Muscle layer of duodenum (tissue), 2 donors: ENCODE results near the gene NT5DC2.
"Not testable (repeated sequence)": the region's sequence is repeated elsewhere in the genome, so short reads cannot be mapped to it uniquely, and the experiment has no call there.

ENCODE experiments used
- H3K27ac ChIP-seq: one replicate; pipeline ENCODE4 v1.7.0; 2013; ENCODE audit warnings: mild to moderate bottlenecking, low read length
- H3K27me3 ChIP-seq: one replicate; pipeline ENCODE4 v1.7.0; 2013; ENCODE audit warnings: low read depth, mild to moderate bottlenecking, control low read depth, low read length
- H3K36me3 ChIP-seq, 2 donors: one replicate each; pipeline ENCODE4 v1.7.0; 2013; ENCODE audit warnings: low read length in 2 of 2, control low read depth in 1 of 2, mild to moderate bottlenecking in 1 of 2; ENCODE audit not compliant: insufficient read depth in 2 of 2, control insufficient read depth in 1 of 2
- H3K4me1 ChIP-seq, 2 donors: one replicate each; pipeline ENCODE4 v1.7.0; 2013; ENCODE audit warnings: low read length in 2 of 2, mild to moderate bottlenecking in 2 of 2, control low read depth in 1 of 2, moderate library complexity in 1 of 2; ENCODE audit not compliant: insufficient read depth in 2 of 2, control insufficient read depth in 1 of 2
- H3K4me3 ChIP-seq, 2 donors: one replicate each; pipeline ENCODE4 v1.7.0; 2013; ENCODE audit warnings: low read length in 2 of 2, low read depth in 1 of 2, mild to moderate bottlenecking in 1 of 2
- H3K9me3 ChIP-seq, 2 donors: one replicate each; pipeline ENCODE4 v1.7.0; 2013; ENCODE audit warnings: low read length in 2 of 2, control low read depth in 1 of 2, mild to moderate bottlenecking in 1 of 2; ENCODE audit not compliant: control insufficient read depth in 1 of 2
- donor health status: healthy.

NT5DC2 gene

DNA sequence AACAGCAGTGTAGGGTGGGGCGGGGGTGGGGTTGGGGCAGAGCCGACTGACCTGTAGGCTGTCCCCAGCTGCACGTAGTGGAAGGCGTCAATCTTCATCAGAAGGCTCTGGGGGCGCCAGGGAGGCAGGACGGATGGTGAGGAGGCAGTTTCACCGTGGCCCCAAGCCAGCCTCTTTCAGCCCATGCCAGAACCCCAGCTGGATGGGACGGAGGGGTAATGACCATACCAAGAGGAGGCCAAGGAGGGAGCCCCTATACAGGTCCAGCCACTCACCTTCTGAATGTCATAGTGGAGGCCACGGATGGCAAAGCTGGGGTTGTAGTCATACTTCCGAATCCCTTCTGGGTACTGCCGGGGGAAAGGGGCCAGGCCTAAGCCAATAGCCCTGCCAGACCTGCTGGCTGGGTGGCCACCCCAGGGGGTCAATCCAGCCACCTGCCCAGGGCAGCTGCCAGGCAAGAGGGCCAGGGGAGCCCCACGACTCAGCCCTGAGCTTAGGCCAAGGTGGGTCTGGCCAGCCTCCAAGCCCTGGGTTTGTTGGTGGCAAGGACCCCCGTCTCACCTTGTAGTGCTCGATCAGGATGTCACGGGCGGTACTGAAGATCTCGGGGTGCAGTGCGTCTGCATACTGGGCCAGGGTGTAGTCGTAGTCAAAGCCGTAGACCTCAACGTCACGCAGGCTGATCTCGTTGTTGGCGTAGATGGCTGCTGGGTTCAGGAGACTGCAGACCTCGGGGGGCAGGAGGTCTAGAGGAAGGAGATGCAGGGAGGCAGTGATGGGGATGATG, 4.9 kb downstream of the NT5DC2 start:
- no peak overlapping the region for H3K4me3 ChIP-seq
- no peaks in the 10 kb centered on the region for H3K27me3 ChIP-seq
- H3K27ac ChIP-seq = no peak overlapping the region
- peaks cover 0 to 9% of the 10 kb centered on the region in 2 donors for H3K4me1 ChIP-seq
- peaks cover 0 to 9% of the 10 kb centered on the region in 2 donors for H3K36me3 ChIP-seq
- no peaks in the 10 kb centered on the region for H3K9me3 ChIP-seq

DNA sequence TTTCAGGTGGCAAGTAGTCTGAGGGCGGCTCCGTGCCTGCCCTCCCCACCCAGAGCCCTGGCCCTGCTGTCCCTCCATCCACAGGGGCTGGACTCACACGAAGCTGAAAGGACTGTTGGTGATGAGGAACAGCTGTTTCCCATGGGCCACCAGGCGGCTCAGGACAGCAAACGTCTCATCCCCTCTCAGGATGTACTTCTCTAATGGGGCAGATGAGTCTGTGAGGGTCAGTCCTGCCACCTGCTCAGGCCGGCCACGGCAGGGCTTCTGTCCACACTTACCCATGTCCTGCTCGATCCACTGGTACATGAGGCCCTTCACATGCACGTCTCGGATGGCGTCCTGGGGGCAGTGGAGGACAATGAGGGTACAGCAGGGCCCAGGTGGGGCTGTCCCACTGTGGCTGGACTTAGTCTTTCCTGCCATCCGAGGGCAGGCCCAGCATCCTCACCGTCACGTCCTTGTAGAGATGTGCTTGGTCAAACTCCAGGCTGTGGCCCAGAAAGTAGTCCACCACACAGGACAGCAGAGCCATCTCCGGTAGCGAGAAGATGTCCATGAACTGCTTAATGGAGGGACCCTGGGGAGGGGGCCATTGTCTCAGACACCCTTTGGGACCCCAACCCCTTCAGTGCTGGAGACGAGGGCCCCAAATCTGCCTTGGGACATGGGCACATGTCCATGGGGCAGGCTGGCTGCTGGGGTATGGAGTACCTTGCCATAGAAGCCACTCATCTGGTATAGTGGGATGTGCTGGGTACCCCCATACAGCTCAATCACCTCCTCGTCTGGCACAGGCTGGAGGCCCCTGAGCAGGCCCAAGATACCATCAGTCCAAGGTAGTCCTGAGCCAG, 5.7 kb downstream of the NT5DC2 start:
- peaks cover 0 to 9% of the 10 kb centered on the region in 2 donors for H3K36me3 ChIP-seq
- no peak overlapping the region for H3K27ac ChIP-seq
- peaks cover 0 to 8% of the 10 kb centered on the region in 2 donors for H3K4me1 ChIP-seq
- H3K9me3 ChIP-seq = no peaks in the 10 kb centered on the region
- no peak overlapping the region for H3K4me3 ChIP-seq
- no peaks in the 10 kb centered on the region for H3K27me3 ChIP-seq

DNA sequence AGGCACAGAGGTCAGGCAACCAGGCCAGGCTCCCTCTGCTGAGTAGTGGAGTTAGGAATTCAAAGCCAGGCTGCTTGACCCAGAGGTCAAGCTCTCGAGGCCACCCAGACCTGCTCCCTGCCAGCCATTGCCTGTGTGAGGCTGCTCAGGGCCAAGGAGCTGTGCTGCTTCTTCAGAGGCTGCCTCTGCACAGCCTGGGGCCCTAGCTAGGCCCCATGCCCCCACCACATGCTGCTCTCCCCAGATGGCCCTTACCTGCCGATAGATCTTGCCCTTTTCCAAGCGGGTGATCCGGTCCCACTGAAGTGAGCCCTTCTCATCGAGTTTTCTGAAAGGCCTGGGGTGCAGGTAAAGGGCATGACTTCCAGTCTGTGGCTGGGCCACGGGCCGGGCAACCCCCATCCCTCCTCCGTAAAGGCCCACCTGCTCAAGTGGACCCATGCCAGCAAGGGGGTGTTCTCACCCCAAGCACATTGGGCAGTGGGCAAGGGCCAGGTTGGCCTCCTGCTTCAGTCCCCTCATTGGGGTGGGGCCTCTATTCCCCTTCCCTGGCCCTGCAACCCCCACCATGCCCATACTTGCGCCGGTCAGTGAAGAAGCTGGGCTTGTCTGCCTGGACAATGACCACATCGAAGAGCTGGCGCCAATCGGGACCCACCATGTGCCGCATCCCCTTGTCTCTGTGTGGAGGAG, 6.5 kb downstream of the NT5DC2 start:
- Histone ChIP-seq H3K4me1 (peaks cover 0 to under 1% of the 10 kb centered on the region in 2 donors), H3K36me3 (peaks cover 0 to 9% of the 10 kb centered on the region in 2 donors), H3K27ac (no peak overlapping the region), H3K4me3 (no peak overlapping the region), H3K9me3 (no peaks in the 10 kb centered on the region), H3K27me3 (no peaks in the 10 kb centered on the region)

DNA sequence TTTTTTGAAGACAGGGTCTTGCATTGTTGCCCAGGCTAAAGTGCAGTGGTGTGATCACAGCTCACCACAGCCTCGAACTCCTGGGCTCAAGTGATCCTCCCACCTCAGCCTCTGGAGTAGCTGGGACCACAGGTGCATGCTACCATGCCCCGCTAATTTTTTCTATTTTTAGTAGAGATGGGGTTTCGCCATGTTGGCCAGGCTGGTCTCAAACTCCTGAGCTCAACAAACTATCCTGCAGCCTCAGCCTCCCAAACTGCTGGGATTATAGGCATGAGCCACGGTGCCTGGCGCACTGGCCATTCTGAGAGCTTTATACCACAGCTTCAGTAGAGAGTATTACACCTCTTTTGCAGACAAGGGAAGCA, 7.0 kb downstream of the NT5DC2 start:
- H3K9me3 ChIP-seq, H3K36me3 ChIP-seq, H3K4me3 ChIP-seq, H3K27me3 ChIP-seq, H3K27ac ChIP-seq, H3K4me1 ChIP-seq: not testable (repeated sequence)

DNA sequence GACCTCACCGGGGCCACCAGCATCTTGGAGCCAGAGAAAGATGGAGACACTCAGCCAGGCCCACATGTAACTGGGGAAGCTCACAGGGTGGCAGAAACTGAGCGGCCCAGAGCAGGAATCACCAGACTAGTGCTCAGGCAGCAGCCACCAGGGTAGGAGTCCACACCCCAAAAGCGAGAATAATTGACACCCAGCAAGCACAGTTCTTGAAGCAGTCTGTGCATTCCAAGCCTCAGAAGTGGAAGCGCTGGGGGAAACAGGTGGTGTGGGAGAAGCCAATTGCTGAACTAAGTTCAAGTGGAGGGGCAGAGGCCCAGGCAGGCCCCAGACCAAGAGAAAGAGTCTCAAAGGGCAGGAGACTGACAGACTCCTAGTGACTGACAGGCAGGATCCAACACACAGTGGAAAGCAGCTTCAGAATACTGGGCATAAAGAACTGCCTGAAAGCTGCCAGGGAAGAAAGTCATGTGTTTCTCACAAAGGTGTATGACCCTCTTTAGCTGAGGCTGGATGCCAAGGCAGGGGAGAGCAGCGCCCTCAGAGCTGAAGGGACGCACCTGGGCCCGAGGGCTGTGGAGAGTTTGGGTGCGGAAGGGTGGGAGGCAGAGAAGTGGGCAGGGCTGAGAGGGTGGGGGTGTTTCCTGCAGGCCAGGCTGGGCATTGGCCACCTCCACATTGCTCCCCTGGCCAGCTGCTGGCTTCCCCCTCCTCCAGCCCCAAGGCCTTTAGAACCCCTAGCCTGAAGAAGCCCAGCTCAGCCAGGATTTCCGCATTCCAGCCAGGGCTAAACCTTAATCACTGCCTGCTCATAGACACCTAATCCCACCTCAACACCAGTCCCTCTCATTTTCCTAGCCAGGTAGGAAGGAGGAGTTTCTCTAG, 7.7 kb downstream of the NT5DC2 start:
- no peak overlapping the region for H3K4me3 ChIP-seq
- no peaks in the 10 kb centered on the region for H3K9me3 ChIP-seq
- no peaks in the 10 kb centered on the region for H3K4me1 ChIP-seq
- H3K36me3 ChIP-seq = peaks cover 0 to 9% of the 10 kb centered on the region in 2 donors
- H3K27ac ChIP-seq = no peak overlapping the region
- no peaks in the 10 kb centered on the region for H3K27me3 ChIP-seq

DNA sequence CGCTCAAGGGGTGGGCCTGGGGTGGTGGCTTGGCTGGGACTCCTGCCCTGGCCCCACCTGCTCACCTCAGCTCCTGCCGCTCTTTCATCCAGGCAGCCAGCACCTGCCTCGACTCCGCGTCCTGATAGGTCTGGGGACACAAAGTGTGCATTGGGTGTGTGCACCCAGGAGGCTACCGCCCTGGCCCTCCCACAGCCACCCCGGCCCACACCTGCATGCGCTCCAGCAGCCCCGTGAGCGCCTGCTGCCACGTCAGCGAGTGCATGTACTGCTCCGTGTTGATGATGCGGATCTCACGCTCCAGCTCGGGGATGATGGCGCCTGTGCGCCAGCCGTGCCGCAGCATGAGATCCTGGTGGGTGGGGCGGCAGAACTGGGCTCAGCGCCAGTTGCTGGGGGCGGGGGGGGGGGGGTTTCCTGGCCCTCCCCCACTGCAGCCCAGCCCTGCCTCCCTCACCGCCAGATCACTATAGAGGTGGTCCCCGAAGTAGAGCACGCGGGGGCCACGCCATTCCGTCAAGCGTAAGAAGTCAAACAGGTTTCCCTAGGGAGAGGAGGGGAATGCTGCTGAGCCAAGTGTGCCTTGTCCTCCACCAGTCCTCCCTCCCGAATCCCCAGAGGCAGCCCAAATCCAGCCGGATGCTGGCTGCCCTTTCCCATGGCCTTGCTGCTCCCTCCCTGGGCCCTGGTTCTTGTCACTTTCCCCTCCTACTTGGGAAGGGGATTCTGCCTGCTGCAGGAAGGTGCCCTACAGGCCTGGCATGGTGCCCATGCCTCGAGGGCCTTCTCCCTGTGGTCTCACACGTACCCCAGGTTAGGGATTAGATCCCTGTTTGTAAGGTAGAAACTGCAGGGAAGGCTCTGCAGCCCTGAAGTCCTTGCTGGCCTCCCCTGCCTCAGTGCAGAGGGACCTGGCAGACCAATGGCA, 8.6 kb downstream of the NT5DC2 start:
- Histone ChIP-seq H3K27ac (no peak overlapping the region), H3K27me3 (no peaks in the 10 kb centered on the region), H3K4me3 (no peak overlapping the region), H3K4me1 (no peaks in the 10 kb centered on the region), H3K36me3 (peaks cover 0 to 9% of the 10 kb centered on the region in 2 donors), H3K9me3 (no peaks in the 10 kb centered on the region)

DNA sequence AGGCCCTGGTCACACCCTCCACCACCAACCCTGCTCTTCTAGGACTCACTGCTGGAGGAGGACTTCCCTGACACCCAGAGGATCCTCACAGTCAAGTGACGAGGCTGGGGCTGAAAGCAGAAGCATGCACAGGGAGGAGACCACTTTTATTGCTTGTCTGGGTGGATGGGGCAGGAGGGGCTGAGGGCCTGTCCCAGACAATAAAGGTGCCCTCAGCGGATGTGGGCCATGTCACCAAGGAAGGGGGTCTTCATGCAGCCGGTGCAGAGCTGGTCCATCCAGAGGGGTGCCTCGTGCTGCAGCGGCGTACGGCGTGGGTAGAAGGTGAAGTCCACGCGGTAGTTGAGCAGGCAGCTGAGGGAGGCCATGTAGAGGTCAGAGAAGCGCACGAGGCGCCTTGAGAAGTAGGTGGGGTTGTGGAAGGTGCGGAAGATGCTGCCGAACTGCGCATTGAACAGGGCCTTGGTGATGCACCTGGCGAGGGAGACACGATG, 9.4 kb downstream of the NT5DC2 start:
- Histone ChIP-seq H3K4me3 (no peak overlapping the region), H3K36me3 (peaks cover 4 to 9% of the 10 kb centered on the region in 2 donors), H3K4me1 (no peaks in the 10 kb centered on the region), H3K27ac (no peak overlapping the region), H3K9me3 (no peaks in the 10 kb centered on the region), H3K27me3 (no peaks in the 10 kb centered on the region)

DNA sequence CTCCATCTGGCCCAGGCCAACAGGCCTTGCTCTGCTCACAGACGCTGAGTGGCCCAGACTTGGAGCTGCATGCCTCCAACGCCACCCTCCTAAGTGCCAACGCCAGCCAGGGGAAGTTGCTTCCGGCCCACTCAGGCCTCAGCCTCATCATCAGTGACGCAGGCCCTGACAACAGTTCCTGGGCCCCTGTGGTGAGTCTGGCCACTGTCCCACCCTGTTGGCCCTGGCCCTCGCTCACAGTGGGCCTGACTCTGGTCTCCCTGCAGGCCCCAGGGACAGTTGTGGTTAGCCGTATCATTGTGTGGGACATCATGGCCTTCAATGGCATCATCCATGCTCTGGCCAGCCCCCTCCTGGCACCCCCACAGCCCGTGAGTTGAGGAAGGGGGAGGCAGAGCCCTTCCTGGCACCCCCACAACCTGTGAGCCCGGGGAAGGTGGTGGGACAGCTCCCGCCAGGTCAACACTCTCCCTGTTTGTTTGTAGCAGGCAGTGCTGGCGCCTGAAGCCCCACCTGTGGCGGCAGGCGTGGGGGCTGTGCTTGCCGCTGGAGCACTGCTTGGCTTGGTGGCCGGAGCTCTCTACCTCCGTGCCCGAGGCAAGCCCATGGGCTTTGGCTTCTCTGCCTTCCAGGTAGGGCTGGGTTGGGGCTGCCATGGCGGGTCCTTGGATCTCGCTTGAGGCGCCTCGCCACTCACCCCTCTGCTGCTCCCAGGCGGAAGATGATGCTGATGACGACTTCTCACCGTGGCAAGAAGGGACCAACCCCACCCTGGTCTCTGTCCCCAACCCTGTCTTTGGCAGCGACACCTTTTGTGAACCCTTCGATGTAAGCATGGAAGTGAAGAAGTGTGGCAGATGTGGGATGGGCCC, 10.0 kb downstream of the NT5DC2 start:
- H3K27ac ChIP-seq = no peak overlapping the region

DNA sequence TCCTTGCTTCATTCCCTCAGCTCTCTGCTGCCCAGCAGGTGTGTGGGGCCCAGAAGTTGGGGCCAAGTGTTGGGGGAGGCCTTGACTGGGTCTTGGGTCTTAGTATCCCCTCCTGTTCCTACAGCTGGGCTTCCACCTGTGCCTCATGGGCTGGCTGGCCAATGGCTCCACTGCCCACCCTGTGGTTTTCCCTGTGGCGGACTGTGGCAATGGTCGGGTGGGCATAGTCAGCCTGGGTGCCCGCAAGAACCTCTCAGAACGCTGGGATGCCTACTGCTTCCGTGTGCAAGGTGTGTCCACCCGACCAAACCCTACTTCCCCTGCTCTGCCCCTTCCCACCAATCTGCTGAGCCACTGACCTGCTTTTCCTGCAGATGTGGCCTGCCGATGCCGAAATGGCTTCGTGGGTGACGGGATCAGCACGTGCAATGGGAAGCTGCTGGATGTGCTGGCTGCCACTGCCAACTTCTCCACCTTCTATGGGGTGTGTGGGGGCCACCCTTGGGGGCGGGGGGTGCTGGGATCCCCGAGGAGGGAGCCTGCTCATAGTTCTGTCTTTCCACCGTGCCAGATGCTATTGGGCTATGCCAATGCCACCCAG, 10.9 kb downstream of the NT5DC2 start:
- Histone ChIP-seq H3K9me3 (no peaks in the 10 kb centered on the region), H3K4me1 (no peaks in the 10 kb centered on the region), H3K27me3 (no peaks in the 10 kb centered on the region), H3K4me3 (no peak overlapping the region), H3K27ac (no peak overlapping the region), H3K36me3 (peaks cover 4 to 5% of the 10 kb centered on the region in 2 donors)

More for the DNA sequence above, 10.0 kb downstream of the NT5DC2 start:
- H3K4me3 ChIP-seq = no peak overlapping the region
- H3K27me3 ChIP-seq = no peaks in the 10 kb centered on the region
- peaks cover 4 to 9% of the 10 kb centered on the region in 2 donors for H3K36me3 ChIP-seq
- H3K9me3 ChIP-seq = no peaks in the 10 kb centered on the region
- H3K4me1 ChIP-seq = no peaks in the 10 kb centered on the region
